ENCODE results near the gene HMBS.

Gene HMBS

GRCh38 chr11:119091966-119092879, 7.5 kb downstream of the HMBS start:
- Histone ChIP-seq H3K9me3 (ENCODE audit: low read length) (no peaks in the 10 kb centered on the region), H3K36me3 (ENCODE audit: insufficient read depth, low read length) (peaks cover 58% of the 10 kb centered on the region), H3K27ac (ENCODE audit: low read depth, low read length, poor library complexity, severe bottlenecking) (peak overlapping the region; percentile 86), H3K9ac (ENCODE audit: low read length) (peak overlapping the region; percentile 100; the same call in 1 of the 2 replicates), H4K20me1 (ENCODE audit: insufficient read depth, low read length) (no peaks in the 10 kb centered on the region), H3K4me2 (ENCODE audit: low read length) (peak overlapping the region; percentile 97), H2AFZ (ENCODE audit: low read length) (no peak overlapping the region), H3F3A (ENCODE audit: insufficient read depth, low read length) (peaks cover 3% of the 10 kb centered on the region), H3K4me1 (ENCODE audit: insufficient read depth, low read length, severe bottlenecking) (peaks cover 29% of the 10 kb centered on the region), H3K27me3 (ENCODE audit: insufficient read depth, low read length) (no peaks in the 10 kb centered on the region), H3K79me2 (ENCODE audit: insufficient read depth, low read length) (peaks cover 18% of the 10 kb centered on the region), H3K9me2 (ENCODE audit: low read depth, low read length) (no peaks in the 10 kb centered on the region), H3K4me3 (ENCODE audit: low read depth, low read length, poor library complexity, severe bottlenecking) (peak overlapping the region; percentile 100)
- TF ChIP-seq CTCF (IDR thresholded peaks at IDR 0.05; ENCODE audit: low read length) (no peak), EZH2 (IDR thresholded peaks at IDR 0.05; ENCODE audit: borderline replicate concordance, low read length) (no peak)

GRCh38 chr11:119092880-119093842, 8.5 kb downstream of the HMBS start:
- H3K27me3 ChIP-seq (ENCODE audit: insufficient read depth, low read length) = no peaks in the 10 kb centered on the region
- no peaks in the 10 kb centered on the region for H3K9me3 ChIP-seq (ENCODE audit: low read length)
- TF ChIP-seq CTCF (IDR thresholded peaks at IDR 0.05; ENCODE audit: low read length) = no peak
- no peak for TF ChIP-seq EZH2 (IDR thresholded peaks at IDR 0.05; ENCODE audit: borderline replicate concordance, low read length)
- H3K9me2 ChIP-seq (ENCODE audit: low read depth, low read length) = no peaks in the 10 kb centered on the region
- peak overlapping the region; percentile 86 for H3K27ac ChIP-seq (ENCODE audit: low read depth, low read length, poor library complexity, severe bottlenecking)
- no peak overlapping the region for H2AFZ ChIP-seq (ENCODE audit: low read length)
- H4K20me1 ChIP-seq (ENCODE audit: insufficient read depth, low read length) = no peaks in the 10 kb centered on the region
- peak overlapping the region; percentile 100 for H3K4me3 ChIP-seq (ENCODE audit: low read depth, low read length, poor library complexity, severe bottlenecking)
- H3K4me2 ChIP-seq (ENCODE audit: low read length) = peak overlapping the region; percentile 97
- H3F3A ChIP-seq (ENCODE audit: insufficient read depth, low read length) = peaks cover 3% of the 10 kb centered on the region
- peaks cover 68% of the 10 kb centered on the region for H3K36me3 ChIP-seq (ENCODE audit: insufficient read depth, low read length)
- H3K79me2 ChIP-seq (ENCODE audit: insufficient read depth, low read length) = peaks cover 18% of the 10 kb centered on the region
- H3K4me1 ChIP-seq (ENCODE audit: insufficient read depth, low read length, severe bottlenecking) = peaks cover 33% of the 10 kb centered on the region
- peak overlapping the region; percentile 100 for H3K9ac ChIP-seq (ENCODE audit: low read length)

GRCh38 chr11:119093942-119094815, 9.5 kb downstream of the HMBS start:
- Histone ChIP-seq H3K9ac (ENCODE audit: low read length) (peak overlapping the region; percentile 100), H3K4me2 (ENCODE audit: low read length) (peak overlapping the region; percentile 97), H3K36me3 (ENCODE audit: insufficient read depth, low read length) (peaks cover 75% of the 10 kb centered on the region), H3K27ac (ENCODE audit: low read depth, low read length, poor library complexity, severe bottlenecking) (peak overlapping the region; percentile 86), H4K20me1 (ENCODE audit: insufficient read depth, low read length) (no peaks in the 10 kb centered on the region), H3K4me3 (ENCODE audit: low read depth, low read length, poor library complexity, severe bottlenecking) (peak overlapping the region; percentile 100), H3K9me2 (ENCODE audit: low read depth, low read length) (no peaks in the 10 kb centered on the region), H3K79me2 (ENCODE audit: insufficient read depth, low read length) (peaks cover 18% of the 10 kb centered on the region), H3F3A (ENCODE audit: insufficient read depth, low read length) (peaks cover 3% of the 10 kb centered on the region), H2AFZ (ENCODE audit: low read length) (no peak overlapping the region), H3K27me3 (ENCODE audit: insufficient read depth, low read length) (no peaks in the 10 kb centered on the region), H3K9me3 (ENCODE audit: low read length) (no peaks in the 10 kb centered on the region), H3K4me1 (ENCODE audit: insufficient read depth, low read length, severe bottlenecking) (peaks cover 36% of the 10 kb centered on the region)
- TF ChIP-seq CTCF (IDR thresholded peaks at IDR 0.05; ENCODE audit: low read length) = no peak
- no peak for TF ChIP-seq EZH2 (IDR thresholded peaks at IDR 0.05; ENCODE audit: borderline replicate concordance, low read length)
